Stimulated activated CD4-positive, alpha-beta T cell treated with anti-CD3 and anti-CD28 coated beads, Interleukin-4, amount 100 ng/mL, for 24 hours (primary cell): ENCODE data around the gene NBPF12.
"Not testable (repeated sequence)": the region's sequence is repeated elsewhere in the genome, so short reads cannot be mapped to it uniquely, and the experiment has no call there.

Experiments
- DNase-seq: peaks from one replicate; pipeline ENCODE4 v3.0.0-alpha.2; 2020

NBPF12 gene

GRCh38 chr1:146987502-146987901, 49.4 kb downstream of the NBPF12 start:
- DNase-seq: not testable (repeated sequence)

GRCh38 chr1:146989455-146989854, 51.3 kb downstream of the NBPF12 start:
- DNase-seq: not testable (repeated sequence)

GRCh38 chr1:147008495-147008894, 70.4 kb downstream of the NBPF12 start:
- DNase-seq: not testable (repeated sequence)

GRCh38 chr1:147026975-147027374, 88.9 kb downstream of the NBPF12 start:
- not testable (repeated sequence) for DNase-seq

- not testable (repeated sequence) for DNase-seq
Observed at GRCh38 chr1:147030066-147030653, 92.0 kb downstream of the NBPF12 start.

- DNase-seq: no peak
Observed at GRCh38 chr1:147039916-147040315, 101.8 kb downstream of the NBPF12 start.

GRCh38 chr1:147042891-147043290, 104.8 kb downstream of the NBPF12 start:
- DNase-seq: not testable (repeated sequence)

GRCh38 chr1:147044511-147044910, 106.4 kb downstream of the NBPF12 start:
- not testable (repeated sequence) for DNase-seq
